Measurements from ENCODE around the gene CMTM6.
A peak's percentile ranks its signal among the peaks of the same experiment; 100 is the strongest.

Gene CMTM6

GRCh38 chr3:32440611-32441350 is 61.9 kb downstream of the CMTM6 start:
- DNase-seq, result peak; percentile 35

GRCh38 chr3:32439421-32439820 is 63.2 kb downstream of the CMTM6 start:
- DNase-seq, result peak; percentile 30

- peak; percentile 51 for DNase-seq
Measured at GRCh38 chr3:32438596-32439344, 63.9 kb downstream of the CMTM6 start.

- peak; percentile 40 for DNase-seq
Measured at GRCh38 chr3:32437896-32438295, 64.8 kb downstream of the CMTM6 start.

- no peak for DNase-seq
Measured at GRCh38 chr3:32436816-32437189, 65.8 kb downstream of the CMTM6 start.

- peak; percentile 48 for DNase-seq
Measured at GRCh38 chr3:32435911-32436815, 66.5 kb downstream of the CMTM6 start.

- no peak for DNase-seq
Measured at GRCh38 chr3:32434206-32434605, 68.4 kb downstream of the CMTM6 start.

- DNase-seq, result no peak
Measured at GRCh38 chr3:32432711-32433530, 69.7 kb downstream of the CMTM6 start.

GRCh38 chr3:32432045-32432710 is 70.5 kb downstream of the CMTM6 start:
- DNase-seq, result no peak

- no peak for DNase-seq
Measured at GRCh38 chr3:32431481-32431880, 71.2 kb downstream of the CMTM6 start.
